GM10248 (cell line): ENCODE measurements around the gene DLG2.

Experiments
- CTCF ChIA-PET: fragments of 300-600 bp; sonication (Branson Sonifier 250); formaldehyde crosslinking; extraction: SDS; loops from one replicate; lab custom pipeline; 2021; ENCODE audit warnings: antibody characterized with exemption; lab: Yijun Ruan, JAX
- POLR2A ChIA-PET: fragments of 350-650 bp; sonication (Branson Sonifier 250); formaldehyde crosslinking; extraction: SDS; loops from one replicate; lab custom pipeline; 2020; ENCODE audit warnings: antibody characterized with exemption; lab: Yijun Ruan, JAX
- DNase-seq: peaks from one replicate; pipeline ENCODE4 v3.0.0; 2012; ENCODE audit errors: extremely low spot score
- TF ChIP-seq, protein P1 (sequence below): IDR thresholded peaks from 2 replicates; pipeline ENCODE4 v1.5.1; 2012; ENCODE audit warnings: mild to moderate bottlenecking, low read depth; ENCODE audit errors: extremely low read depth, missing control alignments, control extremely low read depth

DLG2 gene

GRCh38 chr11:83881428-83881827 is 1745.7 kb downstream of the DLG2 start:
- TF ChIP-seq, protein P1, sequence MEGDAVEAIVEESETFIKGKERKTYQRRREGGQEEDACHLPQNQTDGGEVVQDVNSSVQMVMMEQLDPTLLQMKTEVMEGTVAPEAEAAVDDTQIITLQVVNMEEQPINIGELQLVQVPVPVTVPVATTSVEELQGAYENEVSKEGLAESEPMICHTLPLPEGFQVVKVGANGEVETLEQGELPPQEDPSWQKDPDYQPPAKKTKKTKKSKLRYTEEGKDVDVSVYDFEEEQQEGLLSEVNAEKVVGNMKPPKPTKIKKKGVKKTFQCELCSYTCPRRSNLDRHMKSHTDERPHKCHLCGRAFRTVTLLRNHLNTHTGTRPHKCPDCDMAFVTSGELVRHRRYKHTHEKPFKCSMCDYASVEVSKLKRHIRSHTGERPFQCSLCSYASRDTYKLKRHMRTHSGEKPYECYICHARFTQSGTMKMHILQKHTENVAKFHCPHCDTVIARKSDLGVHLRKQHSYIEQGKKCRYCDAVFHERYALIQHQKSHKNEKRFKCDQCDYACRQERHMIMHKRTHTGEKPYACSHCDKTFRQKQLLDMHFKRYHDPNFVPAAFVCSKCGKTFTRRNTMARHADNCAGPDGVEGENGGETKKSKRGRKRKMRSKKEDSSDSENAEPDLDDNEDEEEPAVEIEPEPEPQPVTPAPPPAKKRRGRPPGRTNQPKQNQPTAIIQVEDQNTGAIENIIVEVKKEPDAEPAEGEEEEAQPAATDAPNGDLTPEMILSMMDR, result no peak
- ChIA-PET POLR2A (no interaction called here), CTCF (no interaction called here)
- no peak for DNase-seq

- TF ChIP-seq, protein P1, result no peak
- no peak for DNase-seq
- ChIA-PET CTCF (interaction anchor here (0.8 to 1.5 kb wide), 2 partner anchors 34 to 44 kb away, joined by 3 to 4 read pairs; no protein-coding TSS in a partner anchor), POLR2A (no interaction called here)
Observed at GRCh38 chr11:83871054-83871453, 1756.1 kb downstream of the DLG2 start.

GRCh38 chr11:83866655-83867054 is 1760.5 kb downstream of the DLG2 start:
- ChIA-PET CTCF (interaction anchor here (1.2 kb wide), 1 partner anchor 11 kb away, joined by 4 read pairs; no protein-coding TSS in a partner anchor), POLR2A (no interaction called here)
- DNase-seq, result no peak
- TF ChIP-seq, protein P1, result no peak

- TF ChIP-seq, protein P1, result no peak
- POLR2A ChIA-PET, result no interaction called here
- no peak for DNase-seq
- CTCF ChIA-PET, result interaction anchor here (1.2 kb wide), 1 partner anchor 10 kb away, joined by 4 read pairs; no protein-coding TSS in a partner anchor
Observed at GRCh38 chr11:83865636-83866461, 1761.3 kb downstream of the DLG2 start.

- DNase-seq, result no peak
- TF ChIP-seq, protein P1, result no peak
- POLR2A ChIA-PET, result no interaction called here
- CTCF ChIA-PET, result no interaction called here
Observed at GRCh38 chr11:83864412-83865057, 1762.6 kb downstream of the DLG2 start.

DNA sequence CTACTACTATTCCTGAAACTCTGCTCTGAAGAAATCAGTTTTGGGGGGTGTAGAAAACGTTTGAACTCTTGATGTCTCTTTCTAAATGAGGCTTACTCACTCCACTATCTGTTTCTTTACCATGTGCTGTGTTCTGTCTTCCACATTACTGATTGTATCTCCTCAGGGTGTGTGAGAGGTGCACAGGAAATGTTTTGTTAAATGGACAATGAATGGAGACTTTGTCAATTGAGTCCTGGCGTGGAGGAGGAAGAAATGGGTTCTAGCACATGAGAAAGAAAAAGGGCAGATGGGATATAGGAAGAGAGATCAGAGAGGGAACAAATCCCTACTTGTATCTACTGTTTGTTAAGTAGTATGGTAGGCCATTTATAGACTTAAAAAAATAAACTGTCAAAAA is 1763.9 kb downstream of the DLG2 start:
- POLR2A ChIA-PET, result no interaction called here

More for the DNA sequence above, 1763.9 kb downstream of the DLG2 start:
- TF ChIP-seq, protein P1, result no peak
- CTCF ChIA-PET, result no interaction called here
- DNase-seq, result no peak
